ENCODE results near the gene PPP1R3D.

- no peak for TF ChIP-seq POLR2A (IDR thresholded peaks at IDR 0.05; ENCODE audit: low read depth, low read length)
- TF ChIP-seq POLR2AphosphoS5 (IDR thresholded peaks at IDR 0.05; ENCODE audit: low read depth, low read length) = no peak
- TF ChIP-seq POU2F2 (IDR thresholded peaks at IDR 0.05; ENCODE audit: low read depth, low read length) = no peak
- no peak for TF ChIP-seq TAF1 (IDR thresholded peaks at IDR 0.05; ENCODE audit: low read depth, low read length)
- TF ChIP-seq SPI1 (IDR thresholded peaks at IDR 0.05; ENCODE audit: low read depth, low read length) = no peak
Observed at GRCh38 chr20:59920944-59921343, 19.2 kb downstream of the PPP1R3D start.

Data from GM12891 (cell line).